Erythroblast (primary cell): ENCODE measurements around the gene MYO5C.

ENCODE experiments used
- GATA1 ChIP-seq: IDR thresholded peaks from 2 replicates; pipeline ENCODE4 v1.6.1; 2011; ENCODE audit warnings: low read depth, mild to moderate bottlenecking, control low read depth, low read length, moderate library complexity
- POLR2A ChIP-seq: IDR thresholded peaks from 2 replicates; pipeline ENCODE4 v1.6.1; 2011; ENCODE audit warnings: mild to moderate bottlenecking, low read length

DNA sequence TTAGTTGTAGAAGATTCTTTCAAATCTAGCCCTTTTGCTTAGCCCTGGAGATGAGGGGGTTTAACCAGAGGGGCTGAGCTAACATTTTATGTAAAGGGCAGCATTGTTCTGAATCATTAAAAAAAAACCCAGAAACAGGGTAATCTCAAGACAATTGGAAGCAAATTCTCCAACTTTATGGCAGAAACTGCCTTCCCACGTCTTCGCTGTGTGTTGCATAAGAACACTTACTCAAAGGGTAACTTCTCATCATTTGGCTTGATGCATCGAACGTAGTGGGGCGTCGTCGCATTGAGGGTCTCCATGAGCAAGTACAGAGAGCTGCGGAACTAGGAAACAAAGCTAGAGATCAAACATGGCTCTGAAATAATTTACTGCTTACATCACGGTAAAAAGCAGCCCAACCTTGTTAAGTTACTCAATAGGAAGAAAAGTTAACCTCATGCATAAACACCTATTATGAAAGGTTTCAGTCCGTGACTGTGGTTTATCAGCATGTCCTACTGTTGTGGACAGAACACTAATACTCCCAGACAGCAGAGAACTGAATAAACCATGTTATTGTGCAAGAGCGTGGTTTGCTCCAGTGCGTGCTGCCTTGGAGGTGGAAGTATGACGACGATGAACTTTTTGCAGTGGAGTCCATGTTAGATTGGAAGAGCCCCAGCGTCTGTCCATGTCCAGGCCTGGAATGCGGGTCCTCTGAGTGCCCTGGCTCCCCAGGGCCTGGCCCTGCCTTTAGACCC lies 48.7 kb downstream of the MYO5C start:
- TF ChIP-seq POLR2A (no peak), GATA1 (no peak)
